A549 (cell line): ENCODE measurements around the gene VAPB. TPM values are rescaled to one million over a fixed set of nuclear protein-coding genes. Genes with fewer than 3 reads are reported as not detected.

Source experiments
- ATAC-seq, 2 experiments: fragments of 200-7000 bp in 1 of 2; fragments of >200 bp in 1 of 2; cut with Nextera tagmentation in 1 of 2; cut with Tn5 transposase in 1 of 2; 3 replicates each; pipeline versions ENCODE4 v1.8.0 to v1.9.1; 2018 to 2020; ENCODE audit warnings: mild to moderate bottlenecking in 1 of 2, moderate library complexity in 1 of 2
- CTCF ChIA-PET: fragments of 300-600 bp; sonication (Branson Sonifier 250); formaldehyde crosslinking; extraction: SDS; loops from one replicate; lab custom pipeline; 2021; ENCODE audit warnings: antibody characterized with exemption, inconsistent platforms; lab: Yijun Ruan, JAX
- POLR2A ChIA-PET: fragments of 350-600 bp; formaldehyde crosslinking; extraction: SDS; loops from one replicate; lab custom pipeline; 2021; ENCODE audit warnings: antibody characterized with exemption, inconsistent platforms; lab: Yijun Ruan, JAX
- DNase-seq, 2 experiments: peaks; one replicate each; pipeline versions ENCODE4 v3.0.0 to v3.0.0-alpha.2; 2011 to 2016; ENCODE audit warnings: low read depth in 1 of 2, low spot score in 1 of 2
- FAIRE-seq: peaks from 2 replicates; lab custom pipeline; 2011; peaks lifted over from hg19 to GRCh38; lab: Jason Lieb, UNC
- H3K27ac ChIP-seq, 2 experiments: fragments of >200 bp; sonication (Bioruptor Twin); formaldehyde crosslinking; 3 replicates each; pipeline ENCODE4 v1.5.1; 2016 to 2017
- H3K4me1 ChIP-seq: fragments of >200 bp; sonication (Bioruptor Twin); formaldehyde crosslinking; 3 replicates; pipeline ENCODE4 v1.6.1; 2016
- H3K4me2 ChIP-seq: fragments of >200 bp; sonication (Bioruptor Twin); formaldehyde crosslinking; 3 replicates; pipeline ENCODE4 v1.6.1; 2016
- H3K4me3 ChIP-seq: fragments of >200 bp; sonication (Bioruptor Twin); formaldehyde crosslinking; 3 replicates; pipeline ENCODE4 v1.5.1; 2016
- H3K9me3 ChIP-seq: fragments of >200 bp; sonication (Bioruptor Twin); formaldehyde crosslinking; 3 replicates; pipeline ENCODE4 v1.6.1; 2016
- BHLHE40 ChIP-seq: IDR thresholded peaks from 2 replicates; pipeline ENCODE4 v1.6.1; 2012; ENCODE audit warnings: low read depth, low read length, inconsistent platforms
- CBX2 ChIP-seq: fragments of 200-600 bp; sonication (generic); IDR thresholded peaks from 2 replicates; pipeline ENCODE4 v1.6.1; 2016; ENCODE audit warnings: low read depth, mild to moderate bottlenecking, borderline replicate concordance
- CHD2 ChIP-seq: fragments of 150-350 bp; IDR thresholded peaks from 2 replicates; pipeline ENCODE4 v1.6.1; 2014; ENCODE audit warnings: low read length; ENCODE audit not compliant: partially characterized antibody
- CTCF ChIP-seq: fragments of >200 bp; sonication (Bioruptor Twin); formaldehyde crosslinking; IDR thresholded peaks from 3 replicates; pipeline ENCODE4 v1.5.1; 2016
- EP300 ChIP-seq, 2 experiments: fragments of >200 bp; sonication (Bioruptor Twin); formaldehyde crosslinking; IDR thresholded peaks; 2 replicates in 1 of 2; 3 replicates in 1 of 2; pipeline ENCODE4 v1.6.1; 2016 to 2017
- GATA3 ChIP-seq: IDR thresholded peaks from 2 replicates; pipeline ENCODE4 v1.6.1; 2012; ENCODE audit warnings: borderline replicate concordance
- HEYL ChIP-seq: fragments of 250-450 bp; sonication (Bioruptor Pico); IDR thresholded peaks from 2 replicates; pipeline ENCODE4 v1.8.0; 2021; ENCODE audit warnings: mild to moderate bottlenecking, moderate library complexity
- HMGXB4 ChIP-seq: fragments of 250-450 bp; sonication (Bioruptor Pico); IDR thresholded peaks from 2 replicates; pipeline ENCODE4 v1.5.0; 2021; ENCODE audit warnings: mild to moderate bottlenecking, moderate library complexity, borderline replicate concordance
- JUN ChIP-seq, 2 experiments: fragments of >200 bp; sonication (Bioruptor Twin); formaldehyde crosslinking; IDR thresholded peaks; 2 replicates in 1 of 2; 3 replicates in 1 of 2; pipeline ENCODE4 v1.6.1; 2016 to 2017
- MAX ChIP-seq: IDR thresholded peaks from 2 replicates; pipeline ENCODE4 v1.6.1; 2012
- NFE2L2 ChIP-seq: fragments of 150-350 bp; conservative IDR thresholded peaks from 2 replicates; pipeline ENCODE4 v1.6.1; 2014; ENCODE audit warnings: low read length
- POLR2A ChIP-seq: IDR thresholded peaks from 2 replicates; pipeline ENCODE4 v1.6.1; 2012; ENCODE audit warnings: mild to moderate bottlenecking, low read length
- RAD21 ChIP-seq, 2 experiments: fragments of >200 bp in 1 of 2; sonication (Bioruptor Twin) in 1 of 2; formaldehyde crosslinking in 1 of 2; IDR thresholded peaks in 1 of 2; conservative IDR thresholded peaks in 1 of 2; 2 replicates in 1 of 2; 3 replicates in 1 of 2; pipeline ENCODE4 v1.6.1; 2012 to 2018; ENCODE audit warnings: inconsistent platforms in 1 of 2
- RARB ChIP-seq: fragments of 250-450 bp; sonication (Bioruptor Pico); IDR thresholded peaks from 2 replicates; pipeline ENCODE4 v1.8.0; 2021; ENCODE audit warnings: mild to moderate bottlenecking, moderate library complexity
- WGBS: methylation state at CpG from one replicate; pipeline ENCODE4 v1.1.6; 2017; ENCODE audit errors: missing lambda C conversion rate; 5-methylcytosine and 5-hydroxymethylcytosine counted together
- polyA plus RNA-seq, 4 experiments: library from polyadenylated mRNA; depleted of rRNA in 3 of 4; stranded (reverse); fragments of >200 nt; fragmentation: RNase III in 1 of 4; extraction: RNeasy Plus Mini Kit Qiagen cat#74134 plus additional on column Dnase treatment in 1 of 4; gene quantifications; 2 replicates in 3 of 4; 3 replicates in 1 of 4; pipeline ENCODE4 v1.2.3, GENCODE V29; 2011 to 2017
- TF ChIP-seq, protein P1 (sequence below): fragments of 450-650 bp; IDR thresholded peaks from 2 replicates; pipeline ENCODE4 v1.6.1; 2014; ENCODE audit warnings: antibody characterized with exemption
- TF ChIP-seq, protein P2 (sequence below): fragments of 200-600 bp; sonication (generic); IDR thresholded peaks from 2 replicates; pipeline ENCODE4 v1.6.1; 2016; ENCODE audit warnings: antibody characterized with exemption, mild to moderate bottlenecking, moderate library complexity
- TF ChIP-seq, protein P3 (sequence below): IDR thresholded peaks from 2 replicates; pipeline ENCODE4 v1.6.1; 2012

Gene VAPB
- polyA plus RNA-seq, 2 of the 4 experiments (the other 2 are of a cell fraction) = 43.8 to 44.0 TPM

- no peak for TF ChIP-seq HMGXB4 (CRISPR knock-in tag)
- TF ChIP-seq, protein P1, sequence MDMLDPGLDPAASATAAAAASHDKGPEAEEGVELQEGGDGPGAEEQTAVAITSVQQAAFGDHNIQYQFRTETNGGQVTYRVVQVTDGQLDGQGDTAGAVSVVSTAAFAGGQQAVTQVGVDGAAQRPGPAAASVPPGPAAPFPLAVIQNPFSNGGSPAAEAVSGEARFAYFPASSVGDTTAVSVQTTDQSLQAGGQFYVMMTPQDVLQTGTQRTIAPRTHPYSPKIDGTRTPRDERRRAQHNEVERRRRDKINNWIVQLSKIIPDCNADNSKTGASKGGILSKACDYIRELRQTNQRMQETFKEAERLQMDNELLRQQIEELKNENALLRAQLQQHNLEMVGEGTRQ = no peak
- peak; percentile 88 for TF ChIP-seq POLR2A
- TF ChIP-seq JUN (IDR thresholded peaks at IDR 0.05) = peak in 1 of 2 experiments; percentile 81; a peak in 2 of 5 replicates
- no peak for TF ChIP-seq BHLHE40
- no peak for TF ChIP-seq HEYL (CRISPR knock-in tag)
- TF ChIP-seq RARB (CRISPR knock-in tag) = no peak
- no peak for TF ChIP-seq CHD2
- no peak for TF ChIP-seq RAD21 (conservative IDR thresholded peaks at IDR 0.05 in 1 of 2, IDR thresholded peaks at IDR 0.05 in 1 of 2)
- TF ChIP-seq, protein P2, sequence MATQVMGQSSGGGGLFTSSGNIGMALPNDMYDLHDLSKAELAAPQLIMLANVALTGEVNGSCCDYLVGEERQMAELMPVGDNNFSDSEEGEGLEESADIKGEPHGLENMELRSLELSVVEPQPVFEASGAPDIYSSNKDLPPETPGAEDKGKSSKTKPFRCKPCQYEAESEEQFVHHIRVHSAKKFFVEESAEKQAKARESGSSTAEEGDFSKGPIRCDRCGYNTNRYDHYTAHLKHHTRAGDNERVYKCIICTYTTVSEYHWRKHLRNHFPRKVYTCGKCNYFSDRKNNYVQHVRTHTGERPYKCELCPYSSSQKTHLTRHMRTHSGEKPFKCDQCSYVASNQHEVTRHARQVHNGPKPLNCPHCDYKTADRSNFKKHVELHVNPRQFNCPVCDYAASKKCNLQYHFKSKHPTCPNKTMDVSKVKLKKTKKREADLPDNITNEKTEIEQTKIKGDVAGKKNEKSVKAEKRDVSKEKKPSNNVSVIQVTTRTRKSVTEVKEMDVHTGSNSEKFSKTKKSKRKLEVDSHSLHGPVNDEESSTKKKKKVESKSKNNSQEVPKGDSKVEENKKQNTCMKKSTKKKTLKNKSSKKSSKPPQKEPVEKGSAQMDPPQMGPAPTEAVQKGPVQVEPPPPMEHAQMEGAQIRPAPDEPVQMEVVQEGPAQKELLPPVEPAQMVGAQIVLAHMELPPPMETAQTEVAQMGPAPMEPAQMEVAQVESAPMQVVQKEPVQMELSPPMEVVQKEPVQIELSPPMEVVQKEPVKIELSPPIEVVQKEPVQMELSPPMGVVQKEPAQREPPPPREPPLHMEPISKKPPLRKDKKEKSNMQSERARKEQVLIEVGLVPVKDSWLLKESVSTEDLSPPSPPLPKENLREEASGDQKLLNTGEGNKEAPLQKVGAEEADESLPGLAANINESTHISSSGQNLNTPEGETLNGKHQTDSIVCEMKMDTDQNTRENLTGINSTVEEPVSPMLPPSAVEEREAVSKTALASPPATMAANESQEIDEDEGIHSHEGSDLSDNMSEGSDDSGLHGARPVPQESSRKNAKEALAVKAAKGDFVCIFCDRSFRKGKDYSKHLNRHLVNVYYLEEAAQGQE = no peak
- TF ChIP-seq, protein P3, sequence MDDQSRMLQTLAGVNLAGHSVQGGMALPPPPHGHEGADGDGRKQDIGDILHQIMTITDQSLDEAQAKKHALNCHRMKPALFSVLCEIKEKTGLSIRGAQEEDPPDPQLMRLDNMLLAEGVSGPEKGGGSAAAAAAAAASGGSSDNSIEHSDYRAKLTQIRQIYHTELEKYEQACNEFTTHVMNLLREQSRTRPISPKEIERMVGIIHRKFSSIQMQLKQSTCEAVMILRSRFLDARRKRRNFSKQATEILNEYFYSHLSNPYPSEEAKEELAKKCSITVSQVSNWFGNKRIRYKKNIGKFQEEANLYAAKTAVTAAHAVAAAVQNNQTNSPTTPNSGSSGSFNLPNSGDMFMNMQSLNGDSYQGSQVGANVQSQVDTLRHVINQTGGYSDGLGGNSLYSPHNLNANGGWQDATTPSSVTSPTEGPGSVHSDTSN = no peak
- no peak for TF ChIP-seq NFE2L2
- TF ChIP-seq CBX2 = no peak
Observed at GRCh38 chr20:58388882-58389323, at the start of gene VAPB (continued).

DNA sequence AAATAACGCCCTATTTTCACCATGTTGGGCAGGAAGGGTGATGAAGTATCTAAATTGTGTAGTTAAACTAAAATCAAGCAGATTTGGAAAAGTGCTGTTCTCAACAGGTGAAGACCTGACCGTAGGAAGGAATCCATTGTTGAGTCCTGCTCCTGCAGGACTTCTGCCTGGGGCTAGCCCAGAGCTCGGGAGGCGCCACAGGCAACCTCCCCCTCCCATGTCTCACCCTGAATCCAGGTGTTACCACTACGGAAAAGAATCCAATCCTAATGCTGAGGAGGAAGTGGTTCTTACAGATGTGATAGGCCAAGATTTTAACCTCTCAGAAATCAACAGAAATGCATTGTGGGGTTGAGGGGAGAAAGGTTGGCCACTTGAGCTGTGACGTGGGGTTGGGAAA lies 49.3 kb upstream of the VAPB start:
- H3K4me3 ChIP-seq = no peak overlapping the region
- CTCF ChIA-PET = no interaction called here
- 91% methylated on average over 6 of the region's 6 CpGs for WGBS
- POLR2A ChIA-PET = no interaction called here
- peaks cover 43% of the 10 kb centered on the region for H3K4me1 ChIP-seq
- H3K9me3 ChIP-seq = no peaks in the 10 kb centered on the region
- TF ChIP-seq NFE2L2 (no peak), EP300 (IDR thresholded peaks at IDR 0.05) (no peak), GATA3 (no peak), CTCF (no peak), MAX (no peak)
- TF ChIP-seq, protein P2 = no peak
- FAIRE-seq = no peak
- no peak for ATAC-seq
- H3K27ac ChIP-seq = no peak overlapping the region
- no peak for DNase-seq
- H3K4me2 ChIP-seq = no peak overlapping the region
